Panc1 (cell line): ENCODE data around the gene MACF1. TPM values are rescaled to one million over a fixed set of nuclear protein-coding genes. Genes with fewer than 3 reads are reported as not detected.

Experiments used
- ATAC-seq: fragments of 200-7000 bp; cut with Tn5 transposase; 2 replicates; pipeline ENCODE4 v1.9.1; 2020; ENCODE audit warnings: mild to moderate bottlenecking, moderate library complexity
- BruUV-seq: library from RNA; stranded (reverse); fragments of 400-500 nt; replicated peaks from 2 replicates; lab custom pipeline; 2021; lab: Mats Ljungman, UMichigan
- CTCF ChIA-PET: fragments of 300-600 bp; sonication (Branson Sonifier 250); formaldehyde crosslinking; loops from one replicate; lab custom pipeline; 2022; ENCODE audit warnings: antibody characterized with exemption; lab: Charles Lee
- POLR2A ChIA-PET: fragments of 300-600 bp; sonication (Branson Sonifier 250); formaldehyde crosslinking; loops from one replicate; lab custom pipeline; 2022; ENCODE audit warnings: antibody characterized with exemption; lab: Charles Lee
- DNase-seq: peaks from one replicate; pipeline ENCODE4 v3.0.0-alpha.2; 2010; ENCODE audit warnings: low read depth, low spot score
- H3K27ac ChIP-seq: 2 replicates; pipeline ENCODE4 v1.5.1; 2011; ENCODE audit warnings: mild to moderate bottlenecking, low read length, inconsistent platforms
- H3K27me3 ChIP-seq: fragments of 200-500 bp; sonication (Bioruptor generic); 2 replicates; pipeline ENCODE4 v1.6.0; 2014; ENCODE audit warnings: low read length, inconsistent platforms; ENCODE audit not compliant: control insufficient read depth, insufficient read depth
- H3K36me3 ChIP-seq: fragments of 200-500 bp; sonication (Bioruptor generic); 2 replicates; pipeline ENCODE4 v1.5.1; 2014; ENCODE audit warnings: inconsistent platforms, mild to moderate bottlenecking, low read length, moderate library complexity; ENCODE audit not compliant: control insufficient read depth, insufficient read depth
- H3K4me1 ChIP-seq: 2 replicates; pipeline ENCODE4 v1.5.1; 2011; ENCODE audit warnings: inconsistent platforms, mild to moderate bottlenecking, low read length, moderate library complexity; ENCODE audit not compliant: control insufficient read depth, insufficient read depth
- H3K4me3 ChIP-seq, 2 experiments: 2 replicates each; pipeline ENCODE4 v1.5.1; 2011 to 2012; ENCODE audit warnings: low read depth in 2 of 2, low read length in 2 of 2, mild to moderate bottlenecking in 2 of 2, inconsistent platforms in 1 of 2, moderate library complexity in 1 of 2
- H3K9me3 ChIP-seq: fragments of 200-500 bp; sonication (Bioruptor generic); 2 replicates; pipeline ENCODE4 v1.5.1; 2014; ENCODE audit warnings: low read depth, mild to moderate bottlenecking, inconsistent platforms, low read length, moderate library complexity; ENCODE audit not compliant: control insufficient read depth, insufficient read depth
- CTCF ChIP-seq: fragments of 450-650 bp; IDR thresholded peaks from 2 replicates; pipeline ENCODE4 v1.5.1; 2017; ENCODE audit warnings: mild to moderate bottlenecking
- POLR2AphosphoS5 ChIP-seq: IDR thresholded peaks from 2 replicates; pipeline ENCODE4 v1.6.1; 2012; ENCODE audit warnings: mild to moderate bottlenecking, low read depth, low read length, moderate library complexity
- REST ChIP-seq, 2 experiments: IDR thresholded peaks; 2 replicates each; pipeline ENCODE4 v1.6.1; 2011 to 2012; ENCODE audit warnings: low read depth in 2 of 2, control low read depth in 1 of 2, low read length in 1 of 2, mild to moderate bottlenecking in 1 of 2, moderate library complexity in 1 of 2; ENCODE audit not compliant: insufficient read depth in 1 of 2
- SIN3A ChIP-seq: IDR thresholded peaks from 2 replicates; pipeline ENCODE4 v1.6.1; 2012; ENCODE audit warnings: low read depth, mild to moderate bottlenecking, low read length, moderate library complexity, borderline replicate concordance; ENCODE audit not compliant: insufficient read depth
- TCF7L2 ChIP-seq: IDR thresholded peaks from 2 replicates; pipeline ENCODE4 v1.6.1; 2011; ENCODE audit warnings: mild to moderate bottlenecking, low read depth, low read length, inconsistent platforms
- in situ Hi-C: cut with HindIII; loops from 2 replicates; pipeline ENCODE4 v1.10.0; 2016; ENCODE audit warnings: low sequenced_read_pairs, low pct_unique_long_range_greater_than_20kb
- intact Hi-C: fragments of 100-400 bp; cut with micrococcal nuclease; formaldehyde crosslinking; loops from one replicate; pipeline ENCODE4 v1.10.0; 2022; ENCODE audit not compliant: unreplicated experiment
- total RNA-seq: library from RNA; stranded (reverse); gene quantifications from one replicate; pipeline ENCODE4 v1.2.1, GENCODE V29; 2021; ENCODE audit not compliant: unreplicated experiment

Gene MACF1
- total RNA-seq, 1 experiment from 2014 or later: 413 TPM

- Histone ChIP-seq H3K4me3 (no peak overlapping the region), H3K4me1 (peaks cover 37% of the 10 kb centered on the region), H3K36me3 (no peaks in the 10 kb centered on the region), H3K27ac (peak overlapping the region; percentile 76), H3K9me3 (no peaks in the 10 kb centered on the region), H3K27me3 (no peaks in the 10 kb centered on the region)
- DNase-seq (no peak), ATAC-seq (peak; percentile 67)
- intact Hi-C loops: no loop called here
- ChIA-PET CTCF (interaction anchor here (0.6 kb wide), 1 partner anchor 14 kb away, joined by 7 read pairs; no protein-coding TSS in a partner anchor), POLR2A (interaction anchor here (0.5 kb wide), 1 partner anchor 95 kb away, joined by 11 read pairs; no protein-coding TSS in a partner anchor)
- no TSS peak for BruUV-seq
- no peak for TF ChIP-seq REST (IDR thresholded peaks at IDR 0.05; ENCODE audit: insufficient read depth in 1 of 2, low read depth in 2 of 2, low read length in 1 of 2)
- TF ChIP-seq TCF7L2: no peak
- TF ChIP-seq CTCF: no peak
- TF ChIP-seq POLR2AphosphoS5: no peak
- no peak for TF ChIP-seq SIN3A
- in situ Hi-C loops: no loop called here
Measured at GRCh38 chr1:39214021-39214713, 9.7 kb downstream of the MACF1 start.

GRCh38 chr1:39214714-39214997 is 10.2 kb downstream of the MACF1 start:
- ATAC-seq: peak; percentile 40
- no TSS peak for BruUV-seq
- H3K4me3 ChIP-seq: no peak overlapping the region
- H3K9me3 ChIP-seq: no peaks in the 10 kb centered on the region
- no peak for TF ChIP-seq POLR2AphosphoS5
- no peak for TF ChIP-seq SIN3A
- TF ChIP-seq REST (IDR thresholded peaks at IDR 0.05; ENCODE audit: insufficient read depth in 1 of 2, low read depth in 2 of 2, low read length in 1 of 2): no peak
- TF ChIP-seq CTCF: no peak
- TF ChIP-seq TCF7L2: no peak
- ChIA-PET CTCF (interaction anchor here (0.6 to 0.8 kb wide), 2 partner anchors 14 to 22 kb away, joined by 4 to 7 read pairs; no protein-coding TSS in a partner anchor), POLR2A (no interaction called here)
- H3K27ac ChIP-seq: peak overlapping the region; percentile 76
- DNase-seq: no peak
- H3K4me1 ChIP-seq: peaks cover 40% of the 10 kb centered on the region
- intact Hi-C loops (no loop called here), in situ Hi-C loops (no loop called here)
- no peaks in the 10 kb centered on the region for H3K36me3 ChIP-seq
- no peaks in the 10 kb centered on the region for H3K27me3 ChIP-seq
